NB4 (cell line): ENCODE measurements around the gene VAC14.

Source experiments
- CTCF ChIP-seq: IDR thresholded peaks from one replicate; pipeline ENCODE4 v1.5.1; 2012; ENCODE audit warnings: low read depth, low read length
- MYC ChIP-seq: IDR thresholded peaks from 2 replicates; pipeline ENCODE4 v1.6.1; 2011; ENCODE audit warnings: low read depth, low read length
- POLR2A ChIP-seq: IDR thresholded peaks from 2 replicates; pipeline ENCODE4 v1.6.1; 2011; ENCODE audit warnings: mild to moderate bottlenecking; ENCODE audit not compliant: insufficient read length; ENCODE audit errors: extremely low read depth
- TF ChIP-seq, protein P1 (sequence below): IDR thresholded peaks from 2 replicates; pipeline ENCODE4 v1.6.1; 2011; ENCODE audit warnings: low read depth, low read length

DNA sequence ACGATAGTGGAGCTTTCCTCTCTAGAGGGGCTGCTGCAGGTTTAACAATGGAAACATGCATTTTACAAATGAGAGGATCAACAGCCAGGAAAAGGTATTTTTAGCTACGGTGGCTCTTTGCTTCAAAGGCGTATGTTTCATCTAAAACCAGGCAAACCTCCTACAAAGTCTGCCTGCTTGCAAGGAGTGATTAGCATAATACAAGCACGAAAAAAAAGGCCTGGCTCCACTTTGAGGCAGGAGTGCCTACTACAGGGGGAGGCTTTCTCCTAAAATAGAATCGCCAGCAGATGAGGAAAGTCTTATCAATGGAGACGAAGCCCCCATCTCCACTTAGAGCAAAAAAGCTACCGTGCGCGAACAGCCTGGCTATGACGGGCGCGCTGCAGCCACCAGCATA, 88.0 kb downstream of the VAC14 start:
- TF ChIP-seq CTCF = no peak
- no peak for TF ChIP-seq POLR2A
- TF ChIP-seq MYC = no peak
- TF ChIP-seq, protein P1, sequence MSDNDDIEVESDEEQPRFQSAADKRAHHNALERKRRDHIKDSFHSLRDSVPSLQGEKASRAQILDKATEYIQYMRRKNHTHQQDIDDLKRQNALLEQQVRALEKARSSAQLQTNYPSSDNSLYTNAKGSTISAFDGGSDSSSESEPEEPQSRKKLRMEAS = no peak
